Neural progenitor cell (in vitro differentiated cells): ENCODE data around the gene ARID4A. TPM values are rescaled to one million over a fixed set of nuclear protein-coding genes. Genes with fewer than 3 reads are reported as not detected.
"Not testable (repeated sequence)": the region's sequence is repeated elsewhere in the genome, so short reads cannot be mapped to it uniquely, and the experiment has no call there.

Experiments
- DNase-seq: peaks from one replicate; pipeline ENCODE4 v3.0.0-alpha.2; 2016; ENCODE audit warnings: low spot score
- H2AFZ ChIP-seq: fragments of 200-600 bp; sonication (generic); replicated peaks from 2 replicates; pipeline ENCODE4 v1.6.1; 2016; ENCODE audit warnings: antibody characterized with exemption
- H3F3A ChIP-seq: fragments of 200-600 bp; sonication (generic); 2 replicates; pipeline ENCODE4 v1.6.1; 2016; ENCODE audit warnings: antibody characterized with exemption, low read depth
- H3K27ac ChIP-seq: fragments of 200-600 bp; sonication (generic); 2 replicates; pipeline ENCODE4 v1.5.1; 2016; ENCODE audit warnings: mild to moderate bottlenecking
- H3K27me3 ChIP-seq: fragments of 200-600 bp; sonication (generic); 2 replicates; pipeline ENCODE4 v1.6.1; 2016; ENCODE audit warnings: mild to moderate bottlenecking, moderate library complexity
- H3K36me3 ChIP-seq: fragments of 200-600 bp; sonication (generic); 2 replicates; pipeline ENCODE4 v1.5.1; 2016
- H3K4me1 ChIP-seq: fragments of 200-600 bp; sonication (generic); 2 replicates; pipeline ENCODE4 v1.6.1; 2016; ENCODE audit warnings: mixed run types
- H3K4me2 ChIP-seq: fragments of 200-600 bp; sonication (generic); 2 replicates; pipeline ENCODE4 v1.6.1; 2016
- H3K4me3 ChIP-seq: fragments of 200-600 bp; sonication (generic); 2 replicates; pipeline ENCODE4 v1.5.1; 2016
- H3K79me2 ChIP-seq: fragments of 200-600 bp; sonication (generic); 2 replicates; pipeline ENCODE4 v1.6.1; 2016; ENCODE audit warnings: low read depth
- H3K9ac ChIP-seq: fragments of 200-600 bp; sonication (generic); 2 replicates; pipeline ENCODE4 v1.6.1; 2016
- H3K9me3 ChIP-seq: fragments of 200-600 bp; sonication (generic); 2 replicates; pipeline ENCODE4 v1.5.1; 2016; ENCODE audit warnings: low read depth
- H4K20me1 ChIP-seq: fragments of 200-600 bp; sonication (generic); 2 replicates; pipeline ENCODE4 v1.6.1; 2016; ENCODE audit warnings: low read depth
- H3K27ac Mint-ChIP-seq: 3 replicates; pipeline ENCODE4 v1.8.0; 2021; ENCODE audit warnings: mixed read lengths
- H3K27me3 Mint-ChIP-seq: 2 replicates; pipeline ENCODE4 v1.8.0; 2022; ENCODE audit warnings: low read depth, mild to moderate bottlenecking, inconsistent platforms, moderate library complexity, mixed read lengths; ENCODE audit not compliant: insufficient read depth
- H3K36me3 Mint-ChIP-seq: 3 replicates; pipeline ENCODE4 v1.8.0; 2021; ENCODE audit warnings: mixed read lengths
- H3K4me1 Mint-ChIP-seq: 3 replicates; pipeline ENCODE4 v1.8.0; 2021; ENCODE audit warnings: mixed read lengths
- H3K4me3 Mint-ChIP-seq: 3 replicates; pipeline ENCODE4 v1.8.0; 2021; ENCODE audit warnings: mild to moderate bottlenecking, moderate library complexity, mixed read lengths
- H3K9me3 Mint-ChIP-seq: 3 replicates; pipeline ENCODE4 v1.8.0; 2020; ENCODE audit warnings: mixed read lengths
- CTCF ChIP-seq: fragments of 200-600 bp; sonication (generic); IDR thresholded peaks from 2 replicates; pipeline ENCODE4 v1.5.1; 2017; ENCODE audit warnings: antibody characterized with exemption, mild to moderate bottlenecking
- EZH2 ChIP-seq: fragments of 200-600 bp; sonication (generic); IDR thresholded peaks from 2 replicates; pipeline ENCODE4 v1.6.1; 2017; ENCODE audit warnings: antibody characterized with exemption, mild to moderate bottlenecking, moderate library complexity
- EZH2phosphoT487 ChIP-seq: fragments of 200-600 bp; sonication (generic); IDR thresholded peaks from 2 replicates; pipeline ENCODE4 v1.6.1; 2017; ENCODE audit warnings: antibody characterized with exemption
- total RNA-seq: library from RNA; depleted of rRNA; stranded (reverse); fragments of >200 nt; gene quantifications from 2 replicates; pipeline ENCODE4 v1.2.3, GENCODE V29; 2015; ENCODE audit warnings: low replicate concordance

Gene ARID4A, protein sequence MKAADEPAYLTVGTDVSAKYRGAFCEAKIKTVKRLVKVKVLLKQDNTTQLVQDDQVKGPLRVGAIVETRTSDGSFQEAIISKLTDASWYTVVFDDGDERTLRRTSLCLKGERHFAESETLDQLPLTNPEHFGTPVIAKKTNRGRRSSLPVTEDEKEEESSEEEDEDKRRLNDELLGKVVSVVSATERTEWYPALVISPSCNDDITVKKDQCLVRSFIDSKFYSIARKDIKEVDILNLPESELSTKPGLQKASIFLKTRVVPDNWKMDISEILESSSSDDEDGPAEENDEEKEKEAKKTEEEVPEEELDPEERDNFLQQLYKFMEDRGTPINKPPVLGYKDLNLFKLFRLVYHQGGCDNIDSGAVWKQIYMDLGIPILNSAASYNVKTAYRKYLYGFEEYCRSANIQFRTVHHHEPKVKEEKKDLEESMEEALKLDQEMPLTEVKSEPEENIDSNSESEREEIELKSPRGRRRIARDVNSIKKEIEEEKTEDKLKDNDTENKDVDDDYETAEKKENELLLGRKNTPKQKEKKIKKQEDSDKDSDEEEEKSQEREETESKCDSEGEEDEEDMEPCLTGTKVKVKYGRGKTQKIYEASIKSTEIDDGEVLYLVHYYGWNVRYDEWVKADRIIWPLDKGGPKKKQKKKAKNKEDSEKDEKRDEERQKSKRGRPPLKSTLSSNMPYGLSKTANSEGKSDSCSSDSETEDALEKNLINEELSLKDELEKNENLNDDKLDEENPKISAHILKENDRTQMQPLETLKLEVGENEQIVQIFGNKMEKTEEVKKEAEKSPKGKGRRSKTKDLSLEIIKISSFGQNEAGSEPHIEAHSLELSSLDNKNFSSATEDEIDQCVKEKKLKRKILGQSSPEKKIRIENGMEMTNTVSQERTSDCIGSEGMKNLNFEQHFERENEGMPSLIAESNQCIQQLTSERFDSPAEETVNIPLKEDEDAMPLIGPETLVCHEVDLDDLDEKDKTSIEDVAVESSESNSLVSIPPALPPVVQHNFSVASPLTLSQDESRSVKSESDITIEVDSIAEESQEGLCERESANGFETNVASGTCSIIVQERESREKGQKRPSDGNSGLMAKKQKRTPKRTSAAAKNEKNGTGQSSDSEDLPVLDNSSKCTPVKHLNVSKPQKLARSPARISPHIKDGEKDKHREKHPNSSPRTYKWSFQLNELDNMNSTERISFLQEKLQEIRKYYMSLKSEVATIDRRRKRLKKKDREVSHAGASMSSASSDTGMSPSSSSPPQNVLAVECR
- 12.6 and 24.1 TPM in 2 replicates for total RNA-seq

GRCh38 chr14:58298477-58299400 is at the start of gene ARID4A:
Gene ARID4A (plus strand): TSS chr14:58298555. CDS start chr14:58299855, 1,300 bp downstream.
- Histone ChIP-seq H3K27ac (peak within 1 kb of the TSS; percentile 98), H3K4me3 (peak within 1 kb of the TSS; percentile 89), H3K4me1 (peaks cover 16% of the 10 kb centered on the region), H3K79me2 (peaks cover 76% of the 10 kb centered on the region), H3K36me3 (peaks cover 11% of the 10 kb centered on the region), H3F3A (peaks cover 15% of the 10 kb centered on the region), H2AFZ (peak within 1 kb of the TSS; percentile 74), H3K9ac (peak within 1 kb of the TSS; percentile 94), H3K4me2 (peak within 1 kb of the TSS; percentile 94), H3K9me3 (no peaks in the 10 kb centered on the region), H4K20me1 (peaks cover 29% of the 10 kb centered on the region), H3K27me3 (no peaks in the 10 kb centered on the region)
- peaks cover 28% of the 10 kb centered on the region for H3K36me3 Mint-ChIP-seq
- no peaks in the 10 kb centered on the region for H3K9me3 Mint-ChIP-seq
- peak within 1 kb of the TSS; percentile 100 for H3K4me3 Mint-ChIP-seq
- peaks cover 29% of the 10 kb centered on the region for H3K4me1 Mint-ChIP-seq
- no peak within 1 kb of the TSS for H3K27ac Mint-ChIP-seq
- H3K27me3 Mint-ChIP-seq: peaks cover 2% of the 10 kb centered on the region
- peak; percentile 63 for DNase-seq
- TF ChIP-seq CTCF (no peak), EZH2phosphoT487 (no peak), EZH2 (no peak)

DNA sequence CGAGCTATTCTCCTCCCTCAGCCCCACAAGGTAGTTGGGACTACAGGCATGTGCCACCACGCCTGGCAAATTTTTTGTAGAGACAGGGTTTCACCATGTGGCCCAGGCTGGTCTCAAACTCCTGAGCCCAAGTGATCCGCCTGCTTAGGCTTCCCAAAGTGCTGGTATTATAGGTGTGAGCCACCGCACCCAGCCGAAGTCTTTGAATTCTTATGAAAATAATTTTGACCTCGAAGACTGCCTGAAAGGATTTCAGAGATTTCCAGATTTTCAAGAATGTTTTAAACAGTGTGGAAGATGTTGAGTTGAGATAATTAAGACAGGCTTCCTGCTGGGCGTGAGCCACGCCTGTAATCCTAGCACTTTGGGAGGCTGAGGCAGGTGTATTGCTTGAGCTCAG is 48.7 kb upstream of the ARID4A start:
- peaks cover 11% of the 10 kb centered on the region for H3K36me3 ChIP-seq
- Mint-ChIP-seq H3K4me1 (peaks cover 14% of the 10 kb centered on the region), H3K9me3 (no peaks in the 10 kb centered on the region), H3K27me3 (no peaks in the 10 kb centered on the region), H3K27ac (no peak overlapping the region), H3K36me3 (peaks cover 12% of the 10 kb centered on the region), H3K4me3 (no peak overlapping the region)
- H3K27ac ChIP-seq: no peak overlapping the region
- H3F3A ChIP-seq: peaks cover 14% of the 10 kb centered on the region
- H3K9me3 ChIP-seq: no peaks in the 10 kb centered on the region
- H3K4me2 ChIP-seq: no peak overlapping the region
- H3K4me1 ChIP-seq: peaks cover 10% of the 10 kb centered on the region
- no peak overlapping the region for H2AFZ ChIP-seq
- H3K9ac ChIP-seq: no peak overlapping the region
- H3K79me2 ChIP-seq: peaks cover 98% of the 10 kb centered on the region
- no peaks in the 10 kb centered on the region for H3K27me3 ChIP-seq
- H3K4me3 ChIP-seq: no peak overlapping the region
- TF ChIP-seq CTCF (no peak), EZH2 (no peak), EZH2phosphoT487 (no peak)
- H4K20me1 ChIP-seq: peaks cover 67% of the 10 kb centered on the region
- no peak for DNase-seq

DNA sequence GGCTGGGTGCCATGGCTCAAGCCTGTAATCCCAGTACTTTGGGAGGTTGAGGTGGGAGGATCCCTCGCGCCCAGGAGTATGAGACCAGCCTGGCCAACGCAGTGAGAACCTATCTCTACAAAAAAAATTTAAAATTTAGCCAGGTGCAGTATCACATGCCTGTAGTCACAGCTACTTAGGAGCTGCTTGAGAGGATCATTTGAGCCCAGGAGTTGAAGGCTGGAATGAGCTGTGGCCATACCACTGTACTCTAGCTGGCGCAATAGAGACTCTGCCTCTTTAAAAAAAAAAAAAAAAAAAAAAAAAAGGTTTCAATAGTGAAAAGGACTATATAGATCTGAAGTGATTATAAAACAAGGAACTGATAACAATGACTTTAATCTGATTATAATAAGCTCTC is 40.2 kb upstream of the ARID4A start:
- H3K27ac ChIP-seq: no peak overlapping the region
- H3K4me3 ChIP-seq: no peak overlapping the region
- H3K4me1 Mint-ChIP-seq: no peaks in the 10 kb centered on the region
- H2AFZ ChIP-seq: no peak overlapping the region
- peaks cover 34% of the 10 kb centered on the region for H3F3A ChIP-seq
- H4K20me1 ChIP-seq: peaks cover 24% of the 10 kb centered on the region
- no peak for TF ChIP-seq EZH2phosphoT487
- TF ChIP-seq EZH2: no peak
- TF ChIP-seq CTCF: no peak
- no peak overlapping the region for H3K9ac ChIP-seq
- H3K79me2 ChIP-seq: peaks cover 31% of the 10 kb centered on the region
- no peak for DNase-seq
- H3K4me1 ChIP-seq: no peaks in the 10 kb centered on the region
- H3K27ac Mint-ChIP-seq: no peak overlapping the region
- no peak overlapping the region for H3K4me3 Mint-ChIP-seq
- peaks cover 27% of the 10 kb centered on the region for H3K36me3 ChIP-seq
- H3K27me3 ChIP-seq: no peaks in the 10 kb centered on the region
- H3K4me2 ChIP-seq: no peak overlapping the region
- H3K9me3 Mint-ChIP-seq: no peaks in the 10 kb centered on the region
- H3K9me3 ChIP-seq: no peaks in the 10 kb centered on the region
- peaks cover 10% of the 10 kb centered on the region for H3K36me3 Mint-ChIP-seq
- H3K27me3 Mint-ChIP-seq: peaks cover 4% of the 10 kb centered on the region

DNA sequence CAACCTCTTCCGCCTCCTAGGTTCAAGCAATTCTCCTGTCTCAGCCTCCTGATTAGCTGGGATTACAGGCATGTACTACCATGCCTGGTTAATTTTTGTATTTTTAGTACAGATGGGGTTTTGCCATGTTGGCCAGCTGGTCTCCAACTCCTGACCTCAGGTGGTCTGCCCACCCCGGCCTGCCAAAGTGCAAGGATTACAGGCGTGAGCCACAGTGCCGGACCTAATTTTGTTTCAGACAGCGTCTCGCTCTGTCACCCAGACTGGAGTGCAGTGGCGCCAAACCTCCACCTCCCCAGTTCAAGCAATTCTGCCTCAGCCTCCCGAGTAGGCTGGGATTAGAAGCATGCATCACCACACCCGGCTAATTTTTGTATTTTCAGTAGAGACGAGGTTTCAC is 36.4 kb upstream of the ARID4A start:
- not testable (repeated sequence) for H3K9me3 ChIP-seq, H3K27me3 ChIP-seq, H3K79me2 ChIP-seq, H3K27me3 Mint-ChIP-seq, H3K27ac ChIP-seq, H3K4me1 Mint-ChIP-seq, H3K4me3 ChIP-seq, H3K4me2 ChIP-seq, H3K9me3 Mint-ChIP-seq, H3K27ac Mint-ChIP-seq, H3K4me1 ChIP-seq, DNase-seq, H2AFZ ChIP-seq, H3K9ac ChIP-seq, H3K4me3 Mint-ChIP-seq
- H3K36me3 ChIP-seq: peaks cover 48% of the 10 kb centered on the region
- H3K36me3 Mint-ChIP-seq: peaks cover 14% of the 10 kb centered on the region
- H3F3A ChIP-seq: peaks cover 64% of the 10 kb centered on the region
- H4K20me1 ChIP-seq: peaks cover 19% of the 10 kb centered on the region
